OCI-LY1 (cell line): ENCODE data around the gene DMD.

Source experiments
- H2AFZ ChIP-seq: fragments of 200-600 bp; sonication (generic), shearing (Covaris generic); 2 replicates; pipeline ENCODE4 v1.6.0; 2014; ENCODE audit warnings: antibody characterized with exemption, mild to moderate bottlenecking, low read length
- H3F3A ChIP-seq: fragments of 200-600 bp; sonication (generic), shearing (Covaris generic); 2 replicates; pipeline ENCODE4 v1.6.0; 2014; ENCODE audit warnings: mild to moderate bottlenecking, antibody characterized with exemption, low read length, moderate library complexity; ENCODE audit not compliant: insufficient read depth
- H3K27ac ChIP-seq: fragments of 200-600 bp; sonication (generic); 2 replicates; pipeline ENCODE4 v1.5.1; 2014; ENCODE audit warnings: low read length, mixed run types, mild to moderate bottlenecking, low read depth; ENCODE audit not compliant: poor library complexity, severe bottlenecking
- H3K27me3 ChIP-seq: fragments of 200-600 bp; sonication (generic); 2 replicates; pipeline ENCODE4 v1.6.0; 2014; ENCODE audit warnings: antibody characterized with exemption, mild to moderate bottlenecking, low read length, moderate library complexity; ENCODE audit not compliant: insufficient read depth
- H3K36me3 ChIP-seq: fragments of 200-600 bp; sonication (generic); 2 replicates; pipeline ENCODE4 v1.6.1; 2014; ENCODE audit warnings: mild to moderate bottlenecking, antibody characterized with exemption, low read length, moderate library complexity, mixed read lengths; ENCODE audit not compliant: insufficient read depth
- H3K4me1 ChIP-seq: fragments of 200-600 bp; sonication (generic); 2 replicates; pipeline ENCODE4 v1.5.1; 2014; ENCODE audit warnings: mild to moderate bottlenecking, low read length, moderate library complexity; ENCODE audit not compliant: insufficient read depth, severe bottlenecking
- H3K4me2 ChIP-seq: fragments of 200-600 bp; sonication (generic), shearing (Covaris generic); 2 replicates; pipeline ENCODE4 v1.6.1; 2014; ENCODE audit warnings: low read length
- H3K4me3 ChIP-seq: fragments of 200-600 bp; sonication (generic); 2 replicates; pipeline ENCODE4 v1.5.1; 2014; ENCODE audit warnings: low read length, low read depth, mild to moderate bottlenecking, mixed read lengths; ENCODE audit not compliant: poor library complexity, severe bottlenecking
- H3K79me2 ChIP-seq: fragments of 200-600 bp; shearing (Covaris generic); 2 replicates; pipeline ENCODE4 v1.6.1; 2016; ENCODE audit warnings: mixed run types, low read length, mixed read lengths; ENCODE audit not compliant: insufficient read depth
- H3K9ac ChIP-seq: fragments of 200-600 bp; sonication (generic), shearing (Covaris generic); 2 replicates; pipeline ENCODE4 v1.6.1; 2014; ENCODE audit warnings: mild to moderate bottlenecking, low read length, mixed read lengths
- H3K9me2 ChIP-seq: fragments of 200-600 bp; sonication (generic), shearing (Covaris generic); 2 replicates; pipeline ENCODE4 v1.6.1; 2014; ENCODE audit warnings: low read depth, mild to moderate bottlenecking, low read length, mixed read lengths
- H3K9me3 ChIP-seq: fragments of 200-600 bp; shearing (Covaris generic); 2 replicates; pipeline ENCODE4 v1.6.1; 2014; ENCODE audit warnings: low read length, mixed read lengths
- H4K20me1 ChIP-seq: fragments of 200-600 bp; sonication (generic), shearing (Covaris generic); 2 replicates; pipeline ENCODE4 v1.6.0; 2016; ENCODE audit warnings: mild to moderate bottlenecking, low read length; ENCODE audit not compliant: insufficient read depth
- EZH2 ChIP-seq: fragments of 200-600 bp; sonication (generic), shearing (Covaris generic); IDR thresholded peaks from 2 replicates; pipeline ENCODE4 v1.8.0; 2017; ENCODE audit warnings: borderline replicate concordance, mixed run types, mild to moderate bottlenecking, antibody characterized with exemption, low read length, moderate library complexity, mixed read lengths
- TF ChIP-seq, protein P1 (sequence below): fragments of 200-600 bp; sonication (generic), shearing (Covaris generic); IDR thresholded peaks from 2 replicates; pipeline ENCODE4 v1.5.1; 2017; ENCODE audit warnings: mild to moderate bottlenecking, antibody characterized with exemption, low read length, moderate library complexity, mixed read lengths

Gene DMD

DNA sequence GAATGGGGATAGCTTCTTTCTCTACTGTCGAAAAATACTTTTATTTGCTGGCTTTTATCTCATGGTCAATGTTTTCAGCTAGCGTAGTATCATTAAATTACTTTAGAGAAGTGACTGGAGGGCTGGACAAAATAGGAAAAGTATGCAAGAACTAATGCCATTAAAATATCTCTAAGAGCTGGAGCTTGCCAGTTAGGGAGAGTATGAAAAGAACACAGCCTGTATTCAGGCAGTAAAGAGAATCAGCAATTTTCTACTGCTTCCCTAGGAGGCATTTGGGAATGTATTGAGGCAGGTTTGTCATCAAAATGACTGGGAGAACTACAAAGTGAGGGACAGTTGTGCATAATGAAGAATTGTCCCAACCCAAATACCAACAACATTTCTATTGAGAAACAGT lies 2096.5 kb downstream of the DMD start:
- Histone ChIP-seq H3K4me1 (no peaks in the 10 kb centered on the region), H3K79me2 (no peaks in the 10 kb centered on the region), H3K9ac (no peak overlapping the region), H3K9me2 (no peaks in the 10 kb centered on the region), H3K36me3 (no peaks in the 10 kb centered on the region), H3K9me3 (no peaks in the 10 kb centered on the region), H3K27me3 (no peaks in the 10 kb centered on the region), H3K4me2 (no peak overlapping the region), H3F3A (no peaks in the 10 kb centered on the region), H2AFZ (no peak overlapping the region), H4K20me1 (no peaks in the 10 kb centered on the region), H3K27ac (no peak overlapping the region), H3K4me3 (no peak overlapping the region)
- no peak for TF ChIP-seq EZH2
- TF ChIP-seq, protein P1, sequence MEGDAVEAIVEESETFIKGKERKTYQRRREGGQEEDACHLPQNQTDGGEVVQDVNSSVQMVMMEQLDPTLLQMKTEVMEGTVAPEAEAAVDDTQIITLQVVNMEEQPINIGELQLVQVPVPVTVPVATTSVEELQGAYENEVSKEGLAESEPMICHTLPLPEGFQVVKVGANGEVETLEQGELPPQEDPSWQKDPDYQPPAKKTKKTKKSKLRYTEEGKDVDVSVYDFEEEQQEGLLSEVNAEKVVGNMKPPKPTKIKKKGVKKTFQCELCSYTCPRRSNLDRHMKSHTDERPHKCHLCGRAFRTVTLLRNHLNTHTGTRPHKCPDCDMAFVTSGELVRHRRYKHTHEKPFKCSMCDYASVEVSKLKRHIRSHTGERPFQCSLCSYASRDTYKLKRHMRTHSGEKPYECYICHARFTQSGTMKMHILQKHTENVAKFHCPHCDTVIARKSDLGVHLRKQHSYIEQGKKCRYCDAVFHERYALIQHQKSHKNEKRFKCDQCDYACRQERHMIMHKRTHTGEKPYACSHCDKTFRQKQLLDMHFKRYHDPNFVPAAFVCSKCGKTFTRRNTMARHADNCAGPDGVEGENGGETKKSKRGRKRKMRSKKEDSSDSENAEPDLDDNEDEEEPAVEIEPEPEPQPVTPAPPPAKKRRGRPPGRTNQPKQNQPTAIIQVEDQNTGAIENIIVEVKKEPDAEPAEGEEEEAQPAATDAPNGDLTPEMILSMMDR = no peak

DNA sequence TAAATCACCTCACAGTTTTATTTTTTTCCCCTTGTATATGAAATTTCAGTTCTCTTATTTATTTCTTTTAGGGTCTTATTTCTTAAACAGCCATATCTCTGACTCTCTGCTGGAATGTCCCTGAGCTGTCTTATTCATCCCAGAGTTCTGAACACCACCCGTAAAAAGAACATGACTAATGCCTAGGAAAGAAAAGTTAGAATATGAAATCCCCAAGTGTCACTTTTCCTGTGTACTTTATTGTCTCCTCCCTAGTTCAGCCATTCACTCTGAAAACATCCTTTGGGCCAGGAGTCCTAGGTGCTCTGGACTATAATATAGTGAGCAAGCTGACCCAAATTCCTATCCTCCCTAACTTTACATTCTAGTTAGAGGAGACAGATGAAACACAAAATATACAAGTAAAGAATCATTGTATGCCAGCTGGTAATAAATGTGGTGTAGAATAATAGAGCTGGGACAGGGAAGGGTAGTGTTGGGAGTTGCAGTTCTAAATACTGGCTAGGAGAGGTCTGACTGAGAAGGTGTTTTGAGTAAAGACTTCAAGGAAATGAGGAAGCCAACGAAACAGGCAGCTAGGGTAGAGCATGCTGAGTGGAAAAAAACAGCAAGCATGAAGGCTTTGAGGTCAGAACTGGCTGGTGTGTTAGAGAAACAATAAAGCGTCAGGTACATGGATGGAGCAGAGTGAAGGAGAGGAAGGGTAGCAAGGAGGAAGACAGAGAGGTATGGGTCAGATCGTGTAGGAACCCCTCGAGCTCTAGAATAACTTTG lies 2098.9 kb downstream of the DMD start:
- Histone ChIP-seq H3K9ac (no peak overlapping the region), H3K4me3 (no peak overlapping the region), H4K20me1 (no peaks in the 10 kb centered on the region), H3F3A (no peaks in the 10 kb centered on the region), H3K27ac (no peak overlapping the region), H2AFZ (no peak overlapping the region), H3K9me3 (no peaks in the 10 kb centered on the region), H3K4me2 (no peak overlapping the region), H3K79me2 (no peaks in the 10 kb centered on the region), H3K36me3 (no peaks in the 10 kb centered on the region), H3K27me3 (no peaks in the 10 kb centered on the region), H3K4me1 (no peaks in the 10 kb centered on the region), H3K9me2 (no peaks in the 10 kb centered on the region)
- TF ChIP-seq, protein P1 = no peak
- no peak for TF ChIP-seq EZH2

DNA sequence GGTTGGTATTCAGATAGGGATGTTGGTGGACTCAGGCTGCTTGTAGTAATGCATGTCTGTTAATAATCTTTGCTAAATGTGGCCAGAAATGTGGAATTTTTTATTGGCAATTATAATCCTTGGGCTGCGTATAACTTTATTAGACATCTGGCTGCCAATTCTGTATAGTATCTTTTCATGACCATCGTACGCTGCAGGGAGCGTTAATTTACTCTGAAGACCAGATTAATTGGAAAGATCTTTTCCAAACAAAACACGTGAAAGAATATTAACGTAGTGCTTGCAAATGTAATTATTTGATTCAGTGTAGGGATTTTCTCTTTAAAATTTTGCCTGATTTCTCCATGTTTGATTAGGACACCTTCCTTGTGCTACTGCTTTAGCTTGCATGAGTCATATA lies 2100.7 kb downstream of the DMD start:
- H2AFZ ChIP-seq = no peak overlapping the region
- H3K9me2 ChIP-seq = no peaks in the 10 kb centered on the region
- no peak overlapping the region for H3K4me3 ChIP-seq
- H3K79me2 ChIP-seq = no peaks in the 10 kb centered on the region
- H3K4me2 ChIP-seq = no peak overlapping the region
- no peaks in the 10 kb centered on the region for H3F3A ChIP-seq
- H3K36me3 ChIP-seq = no peaks in the 10 kb centered on the region
- TF ChIP-seq EZH2 = no peak
- TF ChIP-seq, protein P1 = no peak
- H4K20me1 ChIP-seq = no peaks in the 10 kb centered on the region
- no peaks in the 10 kb centered on the region for H3K4me1 ChIP-seq
- no peak overlapping the region for H3K27ac ChIP-seq
- no peaks in the 10 kb centered on the region for H3K9me3 ChIP-seq
- no peak overlapping the region for H3K9ac ChIP-seq
- no peaks in the 10 kb centered on the region for H3K27me3 ChIP-seq
